ENCODE data around the gene MEP1B.
"Not testable (repeated sequence)": the region's sequence is repeated elsewhere in the genome, so short reads cannot be mapped to it uniquely, and the experiment has no call there.

MEP1B gene

GRCh38 chr18:32160547-32160946 is 29.3 kb upstream of the MEP1B start:
- TF ChIP-seq, protein P1, sequence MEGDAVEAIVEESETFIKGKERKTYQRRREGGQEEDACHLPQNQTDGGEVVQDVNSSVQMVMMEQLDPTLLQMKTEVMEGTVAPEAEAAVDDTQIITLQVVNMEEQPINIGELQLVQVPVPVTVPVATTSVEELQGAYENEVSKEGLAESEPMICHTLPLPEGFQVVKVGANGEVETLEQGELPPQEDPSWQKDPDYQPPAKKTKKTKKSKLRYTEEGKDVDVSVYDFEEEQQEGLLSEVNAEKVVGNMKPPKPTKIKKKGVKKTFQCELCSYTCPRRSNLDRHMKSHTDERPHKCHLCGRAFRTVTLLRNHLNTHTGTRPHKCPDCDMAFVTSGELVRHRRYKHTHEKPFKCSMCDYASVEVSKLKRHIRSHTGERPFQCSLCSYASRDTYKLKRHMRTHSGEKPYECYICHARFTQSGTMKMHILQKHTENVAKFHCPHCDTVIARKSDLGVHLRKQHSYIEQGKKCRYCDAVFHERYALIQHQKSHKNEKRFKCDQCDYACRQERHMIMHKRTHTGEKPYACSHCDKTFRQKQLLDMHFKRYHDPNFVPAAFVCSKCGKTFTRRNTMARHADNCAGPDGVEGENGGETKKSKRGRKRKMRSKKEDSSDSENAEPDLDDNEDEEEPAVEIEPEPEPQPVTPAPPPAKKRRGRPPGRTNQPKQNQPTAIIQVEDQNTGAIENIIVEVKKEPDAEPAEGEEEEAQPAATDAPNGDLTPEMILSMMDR (conservative IDR thresholded peaks at IDR 0.05; ENCODE audit: low read depth, low read length) = no peak
- no peak for DNase-seq (ENCODE audit: low read depth)
- no peak overlapping the region for H3K4me3 ChIP-seq (ENCODE audit: low read depth, low read length)

GRCh38 chr18:32167980-32168730 is 21.7 kb upstream of the MEP1B start:
- TF ChIP-seq, protein P1 (conservative IDR thresholded peaks at IDR 0.05; ENCODE audit: low read depth, low read length) = no peak
- H3K4me3 ChIP-seq (ENCODE audit: low read depth, low read length) = no peak overlapping the region
- no peak for DNase-seq (ENCODE audit: low read depth)

GRCh38 chr18:32173654-32174053 is 16.2 kb upstream of the MEP1B start:
- no peak for DNase-seq (ENCODE audit: low read depth)
- TF ChIP-seq, protein P1 (conservative IDR thresholded peaks at IDR 0.05; ENCODE audit: low read depth, low read length) = no peak
- no peak overlapping the region for H3K4me3 ChIP-seq (ENCODE audit: low read depth, low read length)

GRCh38 chr18:32174719-32175118 is 15.1 kb upstream of the MEP1B start:
- H3K4me3 ChIP-seq (ENCODE audit: low read depth, low read length) = no peak overlapping the region
- TF ChIP-seq, protein P1 (conservative IDR thresholded peaks at IDR 0.05; ENCODE audit: low read depth, low read length) = no peak
- DNase-seq (ENCODE audit: low read depth) = no peak

GRCh38 chr18:32175265-32175664 is 14.6 kb upstream of the MEP1B start:
- DNase-seq (ENCODE audit: low read depth) = no peak
- TF ChIP-seq, protein P1 (conservative IDR thresholded peaks at IDR 0.05; ENCODE audit: low read depth, low read length) = no peak
- H3K4me3 ChIP-seq (ENCODE audit: low read depth, low read length) = no peak overlapping the region

GRCh38 chr18:32176745-32177144 is 13.1 kb upstream of the MEP1B start:
- H3K4me3 ChIP-seq (ENCODE audit: low read depth, low read length); DNase-seq (ENCODE audit: low read depth): not testable (repeated sequence)

GRCh38 chr18:32177530-32177929 is 12.3 kb upstream of the MEP1B start:
- TF ChIP-seq, protein P1 (conservative IDR thresholded peaks at IDR 0.05; ENCODE audit: low read depth, low read length) = no peak
- H3K4me3 ChIP-seq (ENCODE audit: low read depth, low read length) = no peak overlapping the region
- DNase-seq (ENCODE audit: low read depth) = no peak
